Stomach (tissue), 9 donors: Measurements from ENCODE around the gene PSMB7. TPM values are rescaled to one million over a fixed set of nuclear protein-coding genes. Genes with fewer than 3 reads are reported as not detected.

Experiments used
- DNase-seq, 2 donors: peaks; one replicate each; pipeline versions ENCODE4 v3.0.0 to v3.0.0-alpha.2; 2013 to 2019
- H3K27ac ChIP-seq, 5 donors: fragments of 200-600 bp in 4 of 5; sonication (generic) in 4 of 5; one replicate each; pipeline ENCODE4 v1.5.1; 2013 to 2019; ENCODE audit warnings: mild to moderate bottlenecking in 1 of 5, moderate library complexity in 1 of 5
- H3K27me3 ChIP-seq, 3 donors: fragments of 200-600 bp; sonication (generic); one replicate each; pipeline ENCODE4 v1.5.1; 2017 to 2019; ENCODE audit warnings: mixed run types in 1 of 3
- H3K36me3 ChIP-seq, 4 donors: fragments of 200-600 bp; sonication (generic); 1 replicate in 3 of 4; 2 replicates in 1 of 4; pipeline ENCODE4 v1.5.1; 2016 to 2019
- H3K4me1 ChIP-seq, 4 donors: fragments of 200-600 bp; sonication (generic); one replicate each; pipeline ENCODE4 v1.5.1; 2016 to 2019
- H3K4me3 ChIP-seq, 4 donors: fragments of 200-600 bp; sonication (generic) in 3 of 4; one replicate each; pipeline ENCODE4 v1.5.1; 2016 to 2019; ENCODE audit warnings: mild to moderate bottlenecking in 1 of 4
- H3K9me3 ChIP-seq, 4 donors: fragments of 200-600 bp; sonication (generic); one replicate each; pipeline ENCODE4 v1.5.1; 2016 to 2019
- EP300 ChIP-seq: sonication (generic); formaldehyde crosslinking; IDR thresholded peaks from one replicate; pipeline ENCODE4 v1.6.1; 2017; ENCODE audit warnings: antibody characterized with exemption
- POLR2A ChIP-seq, 4 donors: fragments of 450-650 bp; IDR thresholded peaks; one replicate each; pipeline ENCODE4 v1.6.1; 2016; ENCODE audit warnings: antibody characterized with exemption in 4 of 4, control low read depth in 2 of 4, mild to moderate bottlenecking in 1 of 4, moderate library complexity in 1 of 4
- POLR2AphosphoS5 ChIP-seq, 3 donors: sonication (generic); formaldehyde crosslinking; IDR thresholded peaks; one replicate each; pipeline ENCODE4 v1.6.1; 2016; ENCODE audit warnings: antibody characterized with exemption in 3 of 3
- WGBS, 5 donors: extraction: QIAGEN DNeasy Blood & Tissue Kit in 3 of 5; methylation state at CpG; one replicate each; pipeline versions ENCODE4 v1.1.5 to v1.1.7; 2013 to 2018; 5-methylcytosine and 5-hydroxymethylcytosine counted together
- intact Hi-C: fragments of 100-400 bp; cut with DNase I; formaldehyde crosslinking; loops from one replicate; pipeline ENCODE4 v1.15.1; 2023; ENCODE audit warnings: low total_unique reads
- polyA plus RNA-seq, 3 donors: library from polyadenylated mRNA; stranded (reverse); fragments of 200-250 nt; gene quantifications; one replicate each; pipeline ENCODE4 v1.2.3, GENCODE V29; 2013
- total RNA-seq, 5 donors: library from RNA; depleted of rRNA; stranded (reverse); fragments of >200 nt; gene quantifications; one replicate each; pipeline versions ENCODE4 v1.1.0 to v1.2.3, GENCODE V29; 2014 to 2016
- TF ChIP-seq, protein P1 (sequence below), 7 experiments: fragments of 450-650 bp in 4 of 7; fragments of 200-600 bp in 3 of 7; sonication (generic) in 3 of 7; IDR thresholded peaks; one replicate each; pipeline ENCODE4 v1.5.1; 2016 to 2019; ENCODE audit warnings: antibody characterized with exemption in 7 of 7, control low read depth in 2 of 7, mild to moderate bottlenecking in 1 of 7
- donor health status: healthy with polysubstance abuse.
- donor health status: Bipolar disorder and iron deficiency.
- donor health status: healthy.

The PSMB7 gene
- total and polyA plus RNA-seq, 8 donors = 4.9 to 213 (median 118) TPM

DNA sequence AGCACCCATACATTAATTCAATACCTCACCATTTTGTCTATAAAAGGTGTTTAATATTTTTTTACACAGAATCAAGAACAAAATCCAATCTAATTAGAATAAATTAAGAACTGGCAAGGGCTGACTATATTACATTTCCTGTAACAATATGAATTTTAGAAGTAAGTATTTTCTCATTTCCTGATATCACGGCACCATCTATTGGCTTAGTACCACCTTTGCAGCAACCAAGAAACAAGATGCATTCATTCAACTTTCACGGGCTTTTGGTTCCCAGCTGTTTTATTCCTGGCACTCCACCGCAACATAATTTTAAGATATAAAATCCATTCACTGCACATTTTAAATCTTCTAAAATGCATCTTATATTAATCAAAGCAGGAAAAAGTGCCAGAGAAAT, 20.6 kb downstream of the PSMB7 start:
- Histone ChIP-seq H3K27me3 (no peaks in the 10 kb centered on the region), H3K4me1 (peaks cover 30 to 68% (median 42%) of the 10 kb centered on the region in 4 donors), H3K4me3 (no peak overlapping the region), H3K36me3 (peaks cover 8 to 34% (median 26%) of the 10 kb centered on the region in 4 donors), H3K27ac (no peak overlapping the region), H3K9me3 (no peaks in the 10 kb centered on the region)
- intact Hi-C loops = no loop called here
- DNase-seq = no peak
- TF ChIP-seq POLR2AphosphoS5 (IDR thresholded peaks at IDR 0.05) = no peak
- no peak for TF ChIP-seq EP300
- no peak for TF ChIP-seq POLR2A (IDR thresholded peaks at IDR 0.05)
- TF ChIP-seq, protein P1, sequence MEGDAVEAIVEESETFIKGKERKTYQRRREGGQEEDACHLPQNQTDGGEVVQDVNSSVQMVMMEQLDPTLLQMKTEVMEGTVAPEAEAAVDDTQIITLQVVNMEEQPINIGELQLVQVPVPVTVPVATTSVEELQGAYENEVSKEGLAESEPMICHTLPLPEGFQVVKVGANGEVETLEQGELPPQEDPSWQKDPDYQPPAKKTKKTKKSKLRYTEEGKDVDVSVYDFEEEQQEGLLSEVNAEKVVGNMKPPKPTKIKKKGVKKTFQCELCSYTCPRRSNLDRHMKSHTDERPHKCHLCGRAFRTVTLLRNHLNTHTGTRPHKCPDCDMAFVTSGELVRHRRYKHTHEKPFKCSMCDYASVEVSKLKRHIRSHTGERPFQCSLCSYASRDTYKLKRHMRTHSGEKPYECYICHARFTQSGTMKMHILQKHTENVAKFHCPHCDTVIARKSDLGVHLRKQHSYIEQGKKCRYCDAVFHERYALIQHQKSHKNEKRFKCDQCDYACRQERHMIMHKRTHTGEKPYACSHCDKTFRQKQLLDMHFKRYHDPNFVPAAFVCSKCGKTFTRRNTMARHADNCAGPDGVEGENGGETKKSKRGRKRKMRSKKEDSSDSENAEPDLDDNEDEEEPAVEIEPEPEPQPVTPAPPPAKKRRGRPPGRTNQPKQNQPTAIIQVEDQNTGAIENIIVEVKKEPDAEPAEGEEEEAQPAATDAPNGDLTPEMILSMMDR (IDR thresholded peaks at IDR 0.05) = no peak
- 78 to 88% (median 82%) methylated on average over 3 of the region's 3 CpGs for whole genome bisulfite sequencing, 5 donors

DNA sequence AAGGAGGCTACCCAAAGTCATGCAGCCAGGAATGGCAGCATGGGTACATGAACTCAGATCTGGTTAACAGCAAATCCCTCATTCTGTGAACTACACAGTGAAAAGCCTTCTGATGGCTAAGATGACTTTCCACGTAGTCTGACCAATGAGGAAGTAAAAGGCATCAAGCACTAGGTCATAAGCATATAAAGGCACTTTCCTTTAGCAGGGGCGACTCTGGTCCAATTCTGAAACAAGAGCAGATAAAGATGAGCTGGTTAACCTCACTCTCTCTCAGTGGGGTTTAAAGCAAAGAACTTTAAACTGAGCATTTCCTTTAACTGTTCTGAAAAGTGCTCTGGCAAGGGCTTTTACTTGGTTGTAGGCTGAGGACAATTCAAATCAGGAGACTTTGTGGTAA, 21.1 kb downstream of the PSMB7 start:
- Histone ChIP-seq H3K4me3 (no peak overlapping the region), H3K4me1 (peaks cover 30 to 68% (median 43%) of the 10 kb centered on the region in 4 donors), H3K9me3 (no peaks in the 10 kb centered on the region), H3K27ac (no peak overlapping the region), H3K27me3 (no peaks in the 10 kb centered on the region), H3K36me3 (peaks cover 8 to 30% (median 25%) of the 10 kb centered on the region in 4 donors)
- no peak for DNase-seq
- TF ChIP-seq POLR2A (IDR thresholded peaks at IDR 0.05) = no peak
- TF ChIP-seq, protein P1 (IDR thresholded peaks at IDR 0.05) = no peak
- no peak for TF ChIP-seq POLR2AphosphoS5 (IDR thresholded peaks at IDR 0.05)
- no peak for TF ChIP-seq EP300
- intact Hi-C loops = no loop called here
- 73 to 92% (median 78%) methylated on average over 2 of the region's 2 CpGs for WGBS, 5 donors

DNA sequence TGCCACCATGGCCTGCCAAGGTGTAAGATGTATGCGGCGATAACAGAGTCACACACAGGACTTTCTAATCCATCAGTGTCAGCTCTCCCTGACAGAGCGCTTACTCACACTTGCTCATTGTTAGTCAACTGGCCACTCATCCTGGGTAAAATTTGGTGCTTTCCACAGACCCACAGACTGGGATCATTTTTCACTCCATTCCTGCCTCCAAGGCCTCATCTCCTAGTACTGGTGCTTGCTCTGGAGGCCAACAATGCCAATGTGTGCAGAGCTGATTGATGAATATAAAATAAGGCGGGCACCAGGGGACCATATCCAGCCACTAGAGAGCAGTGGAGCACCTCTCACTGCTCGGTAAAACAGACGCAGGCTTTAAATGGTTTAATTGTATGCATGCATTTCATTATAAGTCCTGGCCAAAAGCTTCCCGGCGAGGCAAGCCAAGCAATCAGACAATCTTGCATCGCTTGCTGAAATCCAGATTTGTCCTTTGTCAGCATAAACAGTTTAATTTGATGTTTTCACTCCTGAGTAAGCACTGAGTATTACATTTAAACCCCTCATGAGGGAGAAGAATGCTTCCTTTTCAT, 22.3 kb downstream of the PSMB7 start:
- Histone ChIP-seq H3K27me3 (no peaks in the 10 kb centered on the region), H3K4me3 (no peak overlapping the region), H3K27ac (peak overlapping the region in 1 of 5 donors; percentile 4), H3K4me1 (peaks cover 30 to 72% (median 50%) of the 10 kb centered on the region in 4 donors), H3K9me3 (no peaks in the 10 kb centered on the region), H3K36me3 (peaks cover 8 to 30% (median 25%) of the 10 kb centered on the region in 4 donors)
- WGBS, 5 donors = 61 to 82% (median 80%) methylated on average over 9 of the region's 9 CpGs
- peak in 1 of 2 donors; percentile 67 for DNase-seq
- intact Hi-C loops = no loop called here
- no peak for TF ChIP-seq POLR2AphosphoS5 (IDR thresholded peaks at IDR 0.05)
- TF ChIP-seq EP300 = no peak
- TF ChIP-seq POLR2A (IDR thresholded peaks at IDR 0.05) = no peak
- TF ChIP-seq, protein P1 (IDR thresholded peaks at IDR 0.05) = no peak

DNA sequence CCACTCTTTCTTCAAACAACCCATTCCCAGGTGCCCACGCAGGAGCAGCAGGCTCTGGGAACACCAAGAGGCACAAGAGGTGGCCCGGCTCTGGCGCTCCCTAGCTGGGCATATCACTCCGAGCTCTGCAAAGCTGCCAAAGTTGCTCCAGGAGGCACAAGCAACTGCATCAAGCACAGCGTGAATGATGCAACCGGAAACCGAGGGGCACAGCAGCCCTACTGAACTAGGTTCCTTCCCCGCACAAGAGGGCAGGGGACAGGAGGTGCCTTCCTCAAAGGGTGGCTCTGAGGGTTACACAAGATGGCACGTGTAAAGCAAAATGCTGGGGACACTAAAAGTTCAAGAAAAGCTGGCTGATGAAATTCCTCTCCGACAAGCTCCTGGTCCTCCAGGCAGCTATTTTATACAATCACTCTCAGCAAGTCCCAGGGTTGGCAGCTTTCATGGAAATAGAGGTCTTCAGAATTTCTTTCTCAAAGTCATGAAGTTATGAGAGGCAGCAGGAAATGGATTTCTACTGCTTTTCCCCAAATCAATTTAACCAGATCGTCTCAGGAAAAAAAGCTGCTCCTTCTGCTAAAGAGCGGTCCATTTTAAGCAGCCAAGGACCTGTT, 22.9 kb downstream of the PSMB7 start:
- Histone ChIP-seq H3K4me3 (no peak overlapping the region), H3K27ac (peak overlapping the region in 1 of 5 donors; percentile 4), H3K36me3 (peaks cover 8 to 30% (median 24%) of the 10 kb centered on the region in 4 donors), H3K9me3 (no peaks in the 10 kb centered on the region), H3K27me3 (no peaks in the 10 kb centered on the region), H3K4me1 (peaks cover 30 to 78% (median 55%) of the 10 kb centered on the region in 4 donors)
- TF ChIP-seq POLR2AphosphoS5 (IDR thresholded peaks at IDR 0.05) = no peak
- TF ChIP-seq POLR2A (IDR thresholded peaks at IDR 0.05) = no peak
- TF ChIP-seq, protein P1 (IDR thresholded peaks at IDR 0.05) = no peak
- TF ChIP-seq EP300 = no peak
- 74 to 92% (median 88%) methylated on average over 12 of the region's 12 CpGs for WGBS, 5 donors
- no peak for DNase-seq
- intact Hi-C loops = no loop called here
